Measurements from ENCODE around the gene SLC44A3. TPM values are rescaled to one million over a fixed set of nuclear protein-coding genes. Genes with fewer than 3 reads are reported as not detected.

Gene SLC44A3
- total and polyA plus RNA-seq, 2 of the 8 experiments (the other 6 are each of a cell fraction or from before 2014, with no cell fraction given): 4.2 to 5.0 TPM

- Histone ChIP-seq H3K36me3 (ENCODE audit: control insufficient read depth in 2 of 4, insufficient read depth in 4 of 4, low read length in 3 of 4) (no peaks in the 10 kb centered on the region), H3K23ac (ENCODE audit: insufficient read length) (no peak overlapping the region), H3K27ac (ENCODE audit: low read depth, low read length) (no peak overlapping the region), H3K56ac (replicated peaks; ENCODE audit: insufficient read length, low read depth, low read length) (no peak overlapping the region), H2BK120ac (replicated peaks; ENCODE audit: low read depth, low read length) (no peak overlapping the region), H3K23me2 (ENCODE audit: low read depth, low read length) (peaks cover 3% of the 10 kb centered on the region; the same call in 1 of the 2 replicates), H2AK5ac (ENCODE audit: low read depth, low read length) (no peak overlapping the region), H2BK20ac (ENCODE audit: low read length) (no peak overlapping the region), H4K8ac (ENCODE audit: extremely low read depth, insufficient read depth, low read length) (no peak overlapping the region), H2BK15ac (ENCODE audit: low read length) (no peak overlapping the region), H2AFZ (ENCODE audit: low read length) (no peak overlapping the region), H3K27me3 (replicated peaks in 1 of 4; ENCODE audit: control insufficient read depth in 3 of 4, extremely low read depth in 1 of 4, insufficient read depth in 3 of 4, low read length in 3 of 4) (no peaks in the 10 kb centered on the region), H3K18ac (ENCODE audit: extremely low read depth, low read length) (no peak overlapping the region), H3K14ac (ENCODE audit: insufficient read length) (no peak overlapping the region), H4K5ac (ENCODE audit: insufficient read length, low read depth, low read length) (no peak overlapping the region), H3K4me3 (ENCODE audit: extremely low read depth in 1 of 4, insufficient read depth in 2 of 4, low read depth in 3 of 4, low read length in 4 of 4) (no peak overlapping the region), H3K79me2 (ENCODE audit: control insufficient read depth in 1 of 2, insufficient read depth in 2 of 2, low read length in 2 of 2) (no peaks in the 10 kb centered on the region), H3K4ac (replicated peaks; ENCODE audit: insufficient read length, low read depth, low read length) (no peak overlapping the region), H3K4me1 (replicated peaks in 1 of 4; ENCODE audit: control insufficient read depth in 3 of 4, insufficient read depth in 4 of 4, low read length in 3 of 4) (peaks cover 0 to 3% (median 0%) of the 10 kb centered on the region in 4 experiments; a peak in 1 of 7 replicates), H3K9ac (replicated peaks in 1 of 4; ENCODE audit: extremely low read depth in 1 of 4, low read depth in 3 of 4, low read length in 3 of 4) (no peak overlapping the region), H2BK12ac (ENCODE audit: low read depth, low read length) (no peak overlapping the region), H2BK5ac (ENCODE audit: low read depth, low read length) (no peak overlapping the region), H3K9me3 (ENCODE audit: insufficient read depth in 2 of 2, low read depth in 1 of 2, low read length in 1 of 2) (no peaks in the 10 kb centered on the region), H4K20me1 (replicated peaks in 1 of 2; ENCODE audit: control insufficient read depth in 1 of 2, insufficient read depth in 2 of 2, low read length in 2 of 2) (no peaks in the 10 kb centered on the region), H3K79me1 (ENCODE audit: low read depth, low read length) (no peaks in the 10 kb centered on the region; the same call in 1 of the 2 replicates), H3K4me2 (ENCODE audit: insufficient read depth in 1 of 2, low read depth in 2 of 2, low read length in 2 of 2) (no peak overlapping the region), H4K91ac (replicated peaks; ENCODE audit: insufficient read length, low read length) (no peak overlapping the region)
- ChIA-PET CTCF (ENCODE audit: partially characterized antibody) (interaction anchor here (1.6 kb wide), 1 partner anchor 13 kb away, joined by 6 read pairs; no protein-coding TSS in a partner anchor), POLR2A (ENCODE audit: partially characterized antibody) (no interaction called here)
- FAIRE-seq (no peak), DNase-seq (ENCODE audit: low read depth in 1 of 2, low spot score in 2 of 2) (no peak)
- TF ChIP-seq JUN (IDR thresholded peaks at IDR 0.05; ENCODE audit: low read depth, low read length) (no peak), BRCA1 (IDR thresholded peaks at IDR 0.05; ENCODE audit: low read depth, low read length) (no peak), POLR2AphosphoS5 (IDR thresholded peaks at IDR 0.05; ENCODE audit: low read depth, low read length) (no peak)
Measured at GRCh38 chr1:94778808-94779207, 41.3 kb upstream of the SLC44A3 start.

All from H1 (cell line).